HL-60/S4 (cell line): Measurements from ENCODE around the gene CD3D.

Source experiments
- in situ Hi-C: fragments of 300-500 bp; cut with MboI; formaldehyde crosslinking; loops from 2 replicates; pipeline ENCODE4 v1.14.3; 2022; ENCODE audit warnings: low sequenced_read_pairs

CD3D gene

DNA sequence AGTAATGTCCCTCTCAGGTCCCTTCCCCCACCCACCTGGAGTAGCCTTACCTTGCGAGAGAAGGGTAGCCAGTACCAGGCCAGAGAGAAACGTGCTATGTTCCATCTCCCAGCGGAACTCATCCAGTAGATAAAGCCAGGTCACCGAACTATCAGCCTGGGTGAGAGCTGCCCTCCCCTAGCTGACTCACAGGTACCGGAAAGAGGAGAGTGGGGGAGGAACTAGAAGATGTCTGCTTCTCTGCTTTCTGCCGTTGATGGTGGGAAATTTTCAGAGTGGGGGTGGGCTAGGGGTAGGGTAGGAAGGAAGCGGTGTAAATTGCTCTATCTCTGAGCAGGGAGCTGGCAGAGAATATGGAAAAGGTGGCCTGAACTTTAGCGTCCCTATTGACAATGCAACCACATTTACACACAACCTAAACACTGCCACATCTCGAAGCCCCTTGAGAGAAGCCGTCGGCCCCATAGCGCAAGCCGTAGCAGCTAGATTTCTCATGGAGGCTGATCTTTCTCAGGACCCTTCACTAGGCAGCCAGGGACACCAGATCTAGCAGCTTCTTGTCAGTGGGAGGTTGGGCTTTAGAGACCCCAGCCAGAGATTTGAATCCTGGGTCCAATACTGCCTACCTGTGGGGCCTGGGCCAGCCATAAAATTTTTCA lies at the start of gene CD3D:
Gene CD3D (minus strand): TSS at position 203 of the 659 bp plus-strand sequence. CDS start 98 bp downstream, at position 105.
- in situ Hi-C loops: loop anchor here (5.0 kb wide), 1 partner anchor 145 kb away; no protein-coding TSS in a partner anchor

DNA sequence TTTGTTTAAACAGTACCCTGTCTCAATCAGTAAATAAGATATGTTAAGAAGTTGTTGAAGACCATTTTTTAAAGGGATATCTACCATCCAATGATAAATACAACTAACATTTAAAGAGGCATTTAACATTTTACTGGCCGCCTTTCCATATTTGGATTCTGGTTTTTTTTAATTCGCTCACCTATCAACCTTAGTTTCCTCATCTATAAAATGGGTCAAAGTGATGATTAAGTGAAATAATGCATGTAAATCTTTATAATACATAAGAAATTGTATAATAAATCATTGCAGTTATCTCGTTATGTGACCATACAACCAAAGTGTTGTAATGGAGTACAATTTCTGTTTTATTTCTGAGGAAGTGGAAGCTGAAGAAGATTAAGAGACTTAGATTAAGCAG lies 41.2 kb upstream of the CD3D start:
- in situ Hi-C loops: no loop called here

DNA sequence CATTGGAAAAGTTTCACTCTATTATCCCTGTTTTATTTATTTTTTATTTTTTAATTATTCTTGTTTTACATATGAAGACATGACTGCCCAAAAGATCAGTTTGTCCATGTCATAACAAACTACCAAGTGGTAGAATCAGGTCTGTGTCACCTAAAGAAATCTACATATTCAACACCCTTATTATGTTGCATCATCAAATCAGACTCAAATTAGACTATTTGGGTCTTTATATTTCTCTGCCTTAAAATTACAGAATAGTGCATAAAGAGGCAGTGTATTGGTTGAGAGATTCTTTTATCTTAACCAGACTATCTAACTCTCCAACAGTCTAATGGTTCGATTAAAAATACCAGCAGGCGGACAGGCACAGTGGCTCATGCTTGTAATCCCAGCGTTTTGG lies 40.4 kb upstream of the CD3D start:
- in situ Hi-C loops: no loop called here

DNA sequence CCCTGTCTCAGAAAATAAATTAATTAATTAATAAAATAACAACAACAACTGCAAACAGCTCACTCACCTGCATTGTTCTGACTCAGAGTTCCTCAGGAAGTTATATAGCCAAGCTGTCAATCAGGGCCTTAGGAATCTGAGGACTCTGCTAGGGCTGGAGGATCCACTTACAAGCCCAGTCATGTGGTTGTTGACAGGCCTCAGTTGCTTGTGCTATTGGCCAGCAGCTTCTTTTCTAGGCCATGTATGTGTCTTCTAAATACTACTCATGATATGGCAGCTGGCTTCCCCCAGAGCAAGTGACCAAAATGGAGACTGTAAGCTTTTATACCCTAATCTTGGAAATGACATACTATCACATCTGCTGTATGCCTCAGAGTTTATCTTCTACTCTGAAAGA lies 38.1 kb upstream of the CD3D start:
- in situ Hi-C loops: no loop called here

DNA sequence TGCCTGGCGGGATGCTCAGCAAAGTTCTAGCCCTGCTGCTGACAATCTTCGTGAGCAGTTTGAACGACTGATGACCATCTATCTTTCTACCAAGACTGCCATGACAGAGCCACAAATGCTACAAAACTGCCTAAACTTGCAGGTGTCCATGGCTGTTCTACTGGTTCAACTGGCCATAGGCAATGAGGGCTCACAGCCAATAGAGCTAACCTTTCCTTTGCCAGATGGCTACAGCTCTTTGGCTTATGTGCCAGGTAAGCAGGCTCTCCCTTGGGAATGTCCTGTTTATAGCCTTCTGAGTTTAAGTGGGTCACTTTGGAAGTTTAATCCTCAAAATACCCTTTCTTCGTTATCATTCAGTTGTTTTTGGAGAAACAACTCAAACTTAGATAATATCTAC lies 37.0 kb upstream of the CD3D start:
- in situ Hi-C loops: no loop called here

DNA sequence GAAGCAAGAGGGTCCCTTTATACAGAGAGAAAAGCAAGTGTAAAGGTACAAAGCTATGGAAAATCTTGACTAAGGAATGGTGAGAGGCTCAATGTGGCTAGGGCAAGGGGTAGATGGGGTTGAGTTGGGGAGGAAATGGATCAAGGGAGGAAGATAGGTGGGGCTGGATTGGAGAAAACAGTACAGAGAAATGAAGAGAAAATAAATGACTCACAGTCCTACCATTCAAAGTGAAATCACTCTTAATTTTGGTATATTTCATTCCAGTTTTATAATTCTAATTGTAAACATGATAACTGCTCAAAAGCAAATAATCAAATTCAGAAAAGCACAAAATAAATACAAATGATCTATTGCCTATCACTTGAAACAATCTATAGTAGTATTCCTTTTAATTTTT lies 33.5 kb upstream of the CD3D start:
- in situ Hi-C loops: no loop called here

DNA sequence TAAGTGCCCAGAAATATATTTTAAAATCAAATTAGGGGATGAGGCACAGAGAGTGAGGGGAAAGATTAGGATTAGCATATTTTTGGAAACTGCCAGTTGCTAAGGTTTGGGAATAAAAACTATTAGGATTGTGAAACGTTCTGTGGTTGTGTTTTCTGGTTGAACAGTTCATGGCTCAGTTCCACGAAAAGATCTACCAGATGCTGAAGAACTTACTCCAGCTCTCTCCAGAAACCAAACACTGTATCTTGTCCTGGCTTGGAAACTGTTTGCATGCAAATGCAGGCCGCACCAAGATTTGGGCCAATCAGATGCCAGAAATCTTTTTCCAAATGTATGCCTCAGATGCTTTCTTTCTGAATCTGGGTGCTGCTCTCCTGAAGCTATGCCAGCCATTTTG lies 32.2 kb upstream of the CD3D start:
- in situ Hi-C loops: no loop called here

DNA sequence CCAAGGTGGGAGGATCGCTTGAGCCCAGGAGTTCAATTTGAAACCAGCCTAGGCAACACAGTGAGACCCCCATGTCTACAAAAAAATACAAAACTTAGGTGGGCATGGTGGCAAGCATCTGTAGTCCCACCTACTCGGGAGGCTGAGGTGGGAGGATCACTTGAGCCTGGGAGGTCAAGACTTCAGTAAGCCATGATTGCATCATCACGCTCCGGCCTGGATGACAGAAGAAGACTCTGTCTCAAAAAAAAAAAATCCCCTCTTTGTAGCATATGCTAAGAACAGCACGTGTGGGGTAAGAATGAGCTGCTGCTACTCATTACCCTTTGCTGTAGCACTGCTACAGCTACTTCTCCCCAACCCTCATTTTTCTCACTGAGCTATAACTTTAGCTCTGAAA lies 31.4 kb upstream of the CD3D start:
- in situ Hi-C loops: no loop called here

DNA sequence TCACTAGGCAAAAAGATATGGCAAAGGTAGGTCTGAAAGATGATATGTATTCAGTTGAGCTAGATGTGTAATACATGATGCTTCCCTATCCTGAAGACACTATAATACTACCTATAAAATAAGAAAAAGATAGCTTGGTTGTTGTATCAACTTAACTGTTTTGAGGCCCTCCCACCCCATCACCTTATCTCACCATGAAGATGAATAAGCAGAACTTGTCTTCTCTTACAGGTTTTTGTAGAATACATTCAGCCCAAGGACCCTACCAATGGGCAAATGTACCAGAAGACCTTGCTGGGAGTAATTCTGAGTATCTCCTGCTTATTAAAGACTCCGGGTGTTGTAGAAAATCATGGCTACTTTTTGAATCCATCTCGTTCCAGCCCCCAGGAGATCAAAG lies 30.8 kb upstream of the CD3D start:
- in situ Hi-C loops: no loop called here

DNA sequence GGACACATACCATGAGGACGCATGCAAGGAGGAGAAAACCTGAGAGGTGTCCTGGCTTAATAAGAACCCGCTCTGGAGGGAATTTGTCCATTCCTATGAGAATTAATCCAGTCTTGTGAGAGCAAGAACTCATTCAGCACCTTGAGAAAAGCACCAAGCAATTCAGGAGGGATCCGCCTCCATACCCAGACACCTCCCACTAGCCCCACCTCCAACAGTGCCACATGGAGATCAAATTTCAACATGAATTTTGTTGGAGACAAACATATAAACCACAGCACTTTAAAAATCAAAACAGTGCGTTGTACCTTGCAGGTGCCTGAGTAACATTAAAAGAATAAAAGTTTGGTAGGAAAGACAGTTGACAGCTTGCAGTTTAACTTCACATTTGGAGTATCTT lies 28.3 kb upstream of the CD3D start:
- in situ Hi-C loops: no loop called here

DNA sequence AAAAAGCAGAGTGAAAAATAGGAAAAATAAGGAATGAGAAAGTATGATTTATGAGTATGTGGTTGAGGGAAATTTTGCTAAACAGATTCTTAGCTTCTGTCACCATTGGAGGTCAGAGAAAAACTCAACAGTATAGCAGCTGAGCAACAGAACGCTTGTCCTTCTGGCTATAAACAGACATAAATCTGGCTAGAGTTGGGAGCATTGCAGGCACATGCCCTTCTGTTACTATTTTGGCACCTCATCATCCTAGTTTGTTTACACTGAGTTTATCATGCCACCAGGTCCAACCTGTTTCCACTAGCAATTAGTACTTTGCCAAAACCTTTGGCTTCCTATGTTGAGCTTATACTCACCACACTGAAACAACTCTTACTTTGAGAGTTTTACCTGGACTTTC lies 23.8 kb upstream of the CD3D start:
- in situ Hi-C loops: no loop called here

DNA sequence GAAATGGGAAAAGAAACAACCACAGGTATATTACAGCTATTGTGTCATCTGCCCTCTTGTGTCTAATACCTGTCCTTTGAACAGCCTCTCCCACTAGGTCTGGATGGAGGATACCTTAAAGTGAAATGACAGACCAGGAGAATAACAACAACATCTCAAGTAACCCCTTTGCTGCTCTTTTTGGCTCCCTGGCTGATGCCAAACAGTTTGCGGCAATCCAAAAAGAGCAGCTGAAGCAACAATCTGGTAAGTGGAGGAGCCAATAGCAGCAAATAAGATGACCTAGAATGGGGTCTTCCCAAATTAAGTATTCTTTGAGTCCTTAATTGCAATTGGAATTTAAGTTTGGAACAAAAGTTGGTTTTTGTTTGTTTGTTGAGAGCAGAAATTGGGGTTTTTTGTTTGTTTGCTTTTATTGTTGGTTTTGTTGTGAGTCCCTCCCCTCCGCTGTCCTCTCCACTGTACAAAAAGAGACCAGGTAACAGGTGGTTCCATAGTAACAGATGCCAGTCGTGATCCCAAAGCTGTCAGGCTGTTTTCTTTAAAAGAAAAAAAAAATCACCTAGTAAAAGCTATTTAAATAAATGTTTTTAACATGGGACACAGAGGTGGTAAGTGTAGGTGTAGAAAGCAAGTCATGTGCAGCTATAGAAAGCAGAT lies 22.6 kb upstream of the CD3D start:
- in situ Hi-C loops: no loop called here

DNA sequence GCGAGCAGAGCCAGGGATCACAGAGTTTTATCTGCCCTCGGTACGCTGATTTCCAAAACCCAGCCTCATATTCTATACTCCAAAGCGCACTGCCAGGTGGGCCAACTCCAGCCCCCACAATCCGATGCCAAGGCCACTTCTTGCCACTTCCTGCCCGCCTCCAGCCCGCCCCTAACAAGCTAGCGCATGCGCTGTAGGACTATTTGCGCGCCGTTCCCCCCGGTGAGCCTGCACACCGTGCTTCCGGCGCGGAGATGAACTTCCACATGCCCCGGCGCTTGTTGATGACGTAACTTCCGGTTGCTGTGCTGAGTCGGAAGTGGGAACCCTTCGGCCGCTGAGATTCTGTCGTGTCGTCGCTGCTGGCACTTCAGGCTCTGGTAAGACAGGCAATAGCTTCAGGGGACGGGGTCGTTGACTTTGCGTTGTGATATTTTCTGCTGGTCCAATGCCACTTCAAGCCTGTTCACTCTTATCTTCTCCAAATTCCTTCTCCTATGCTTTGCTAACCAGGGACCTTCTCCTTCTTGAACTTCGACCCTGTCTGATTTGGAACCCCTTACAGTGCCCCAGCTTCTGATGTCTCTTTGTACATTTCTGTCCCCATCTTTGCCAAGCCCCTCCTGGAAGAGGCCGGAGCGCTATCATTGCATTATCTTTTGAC lies 16.9 kb upstream of the CD3D start, which contains the start of gene UBE4A:
Gene UBE4A (plus strand): TSS at position 306 of the 664 bp plus-strand sequence. CDS start 5,481 bp downstream, outside the sequence.
- in situ Hi-C loops: no loop called here

DNA sequence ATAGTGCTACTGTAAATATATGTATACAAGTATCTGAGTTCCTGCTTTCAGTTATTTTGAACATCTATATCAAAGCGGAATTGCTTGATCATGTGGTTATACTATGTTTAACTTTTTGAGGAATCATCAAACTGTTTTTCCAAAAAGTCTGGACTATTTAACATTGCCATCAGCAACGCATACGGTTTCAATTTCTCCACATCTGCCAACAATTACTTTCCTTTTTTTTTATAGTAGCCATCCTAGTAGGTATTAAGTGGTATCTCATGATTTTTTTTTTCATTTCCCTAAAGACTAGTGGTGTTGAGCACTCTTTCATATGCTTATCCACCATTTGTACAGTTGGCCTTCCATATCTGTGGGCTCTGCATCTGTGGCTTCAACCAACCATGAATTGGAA lies 15.6 kb upstream of the CD3D start:
- in situ Hi-C loops: no loop called here

DNA sequence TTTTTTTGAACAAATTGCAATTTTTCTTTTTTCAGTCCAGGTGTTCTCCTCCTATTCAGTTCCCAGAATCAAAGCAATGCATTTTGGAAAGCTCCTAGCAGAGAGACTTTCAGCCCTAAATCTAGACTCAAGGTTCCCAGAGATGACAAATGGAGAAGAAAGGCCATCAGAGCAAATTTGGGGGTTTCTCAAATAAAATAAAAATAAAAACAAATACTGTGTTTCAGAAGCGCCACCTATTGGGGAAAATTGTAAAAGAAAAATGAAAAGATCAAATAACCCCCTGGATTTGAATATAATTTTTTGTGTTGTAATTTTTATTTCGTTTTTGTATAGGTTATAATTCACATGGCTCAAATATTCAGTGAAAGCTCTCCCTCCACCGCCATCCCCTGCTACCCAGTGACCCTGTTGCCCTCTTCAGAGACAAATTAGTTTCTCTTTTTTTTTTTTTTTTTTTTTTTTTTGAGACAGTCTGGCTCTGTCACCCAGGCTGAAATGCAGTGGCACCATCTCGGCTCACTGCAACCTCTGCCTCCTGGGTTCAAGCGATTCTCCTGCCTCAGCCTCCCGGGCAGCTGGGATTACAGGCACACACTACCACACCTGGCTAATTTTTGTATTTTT lies 10.7 kb upstream of the CD3D start:
- in situ Hi-C loops: no loop called here

DNA sequence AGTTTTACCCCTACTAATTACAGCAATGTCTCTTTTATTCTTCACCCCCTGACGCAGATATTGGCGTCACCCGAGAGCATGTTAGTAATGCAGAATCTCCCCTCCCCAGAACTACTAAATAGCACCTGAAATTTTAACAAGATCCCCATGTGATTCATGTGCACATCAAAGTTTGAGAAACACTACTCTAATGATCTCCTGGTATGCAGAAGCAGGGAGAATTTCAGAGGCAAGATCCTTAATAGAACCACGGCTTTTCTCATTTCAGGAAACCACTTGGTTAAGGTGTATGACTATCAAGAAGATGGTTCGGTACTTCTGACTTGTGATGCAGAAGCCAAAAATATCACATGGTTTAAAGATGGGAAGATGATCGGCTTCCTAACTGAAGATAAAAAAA lies 7.0 kb upstream of the CD3D start:
- in situ Hi-C loops: no loop called here

DNA sequence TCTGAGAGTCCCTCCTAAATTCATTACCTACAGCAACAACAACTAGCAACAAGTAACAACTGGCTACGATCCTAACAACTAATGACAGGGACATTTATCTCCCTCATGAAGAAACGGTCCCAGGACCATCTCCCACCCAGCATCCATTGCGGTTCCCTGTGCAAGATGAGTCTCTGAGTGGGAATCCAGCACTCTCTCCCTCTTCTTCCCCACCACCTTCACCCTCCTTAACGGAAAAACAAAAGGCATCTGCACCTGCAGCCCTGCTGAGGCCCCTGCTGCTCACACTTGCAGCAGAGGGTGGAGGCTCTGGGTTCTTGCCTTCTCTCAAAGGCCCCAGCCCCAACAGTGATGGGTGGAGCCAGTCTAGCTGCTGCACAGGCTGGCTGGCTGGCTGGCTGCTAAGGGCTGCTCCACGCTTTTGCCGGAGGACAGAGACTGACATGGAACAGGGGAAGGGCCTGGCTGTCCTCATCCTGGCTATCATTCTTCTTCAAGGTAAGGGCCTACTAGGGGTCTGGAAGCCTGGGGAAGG lies 1.5 kb upstream of the CD3D start, which contains the start of gene CD3G:
Gene CD3G (plus strand): TSS at position 364 of the 535 bp plus-strand sequence. CDS start 80 bp downstream, at position 444.
- in situ Hi-C loops: loop anchor here (5.0 kb wide), 1 partner anchor 147 kb away; no protein-coding TSS in a partner anchor

DNA sequence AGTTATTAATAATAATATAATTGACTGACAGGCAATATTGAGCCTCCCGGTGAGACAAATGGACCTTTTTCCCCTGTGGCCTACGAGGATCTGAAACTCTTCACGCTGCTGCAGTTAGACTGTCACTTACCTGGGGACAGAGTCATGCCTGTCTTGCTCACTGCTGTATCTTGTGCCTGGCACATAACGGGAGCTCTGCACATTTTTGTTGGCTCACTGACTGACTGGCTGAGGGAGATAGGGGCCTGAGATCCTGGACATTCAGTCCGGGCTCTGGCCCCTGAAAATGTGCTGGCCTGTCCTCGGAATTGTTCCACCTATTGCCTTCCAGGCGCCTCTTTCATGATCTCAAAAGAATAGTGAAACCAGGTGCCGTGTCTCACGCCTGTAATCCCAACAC lies 743 bp upstream of the CD3D start:
- in situ Hi-C loops: loop anchor here (5.0 kb wide), 1 partner anchor 146 kb away; no protein-coding TSS in a partner anchor

DNA sequence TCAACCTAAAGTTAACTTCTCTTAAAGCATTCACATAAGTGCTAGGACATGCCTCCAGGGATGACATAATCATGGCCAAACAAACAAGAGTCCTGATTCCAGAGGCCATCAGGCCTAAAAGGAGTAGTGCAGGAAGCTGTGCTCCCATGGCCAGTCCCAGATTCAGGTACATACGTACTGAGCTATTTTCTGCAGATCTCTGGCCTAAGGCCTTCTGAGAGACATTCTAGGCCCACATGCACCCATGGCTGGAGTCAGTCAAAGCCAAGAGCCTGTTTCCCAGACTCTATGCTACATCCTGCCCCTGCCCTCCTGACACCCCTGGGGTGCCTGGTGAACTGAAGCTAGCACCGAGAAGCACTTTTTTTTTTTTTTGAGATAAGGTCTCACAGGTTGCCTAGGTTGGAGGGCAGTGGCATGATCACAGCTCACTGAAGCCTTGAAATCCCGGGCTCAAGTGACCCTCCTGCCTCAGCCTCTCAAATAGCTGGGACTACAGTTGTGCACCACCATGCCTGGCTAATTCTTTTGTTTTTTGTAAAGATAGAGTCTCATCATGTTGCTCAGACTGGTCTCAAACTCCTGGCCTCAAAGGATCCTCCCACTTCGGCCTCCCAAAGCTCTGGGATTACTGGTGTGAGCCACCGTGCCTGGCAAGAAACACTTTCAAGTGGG lies 553 bp downstream of the CD3D start:
- in situ Hi-C loops: loop anchor here (5.0 kb wide), 1 partner anchor 145 kb away; no protein-coding TSS in a partner anchor

DNA sequence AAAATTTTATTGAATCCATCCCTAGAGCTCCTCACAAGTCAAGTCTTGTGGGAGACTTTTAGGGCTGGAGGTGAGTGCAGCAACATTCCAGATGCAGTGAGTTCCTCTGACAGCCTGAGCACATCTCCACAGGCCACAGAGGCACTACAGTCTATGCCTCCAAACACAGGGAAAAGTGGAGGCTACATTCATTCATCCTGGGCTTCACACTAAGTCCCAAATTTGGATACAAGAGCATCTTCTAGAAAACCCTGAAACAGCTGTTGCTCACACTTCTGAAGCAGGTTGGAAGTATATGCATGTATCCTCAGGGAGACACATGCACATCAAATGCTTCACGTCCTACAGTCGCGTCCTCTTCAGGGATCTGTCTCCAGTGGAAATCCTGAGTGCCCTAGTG lies 1.2 kb downstream of the CD3D start:
- in situ Hi-C loops: loop anchor here (5.0 kb wide), 1 partner anchor 144 kb away; no protein-coding TSS in a partner anchor
